HEK293 (cell line): ENCODE data around the gene MCOLN1.

Experiments
- REST ChIP-seq: fragments of 450-650 bp; formaldehyde crosslinking; IDR thresholded peaks from 2 replicates; pipeline ENCODE4 v1.5.1; 2016; ENCODE audit warnings: missing biosample characterization, missing genetic modification characterization
- ZFP41 ChIP-seq: fragments of 450-650 bp; formaldehyde crosslinking; IDR thresholded peaks from 2 replicates; pipeline ENCODE4 v1.5.1; 2016; ENCODE audit warnings: missing biosample characterization, missing genetic modification characterization, borderline replicate concordance

- no peak for TF ChIP-seq ZFP41 (tag by site-specific recombination)
- TF ChIP-seq REST (tag by site-specific recombination), result no peak
Observed at GRCh38 chr19:7504684-7505083, 17.7 kb upstream of the MCOLN1 start.
